ENCODE data around the gene ZNF487.

Gene ZNF487

DNA sequence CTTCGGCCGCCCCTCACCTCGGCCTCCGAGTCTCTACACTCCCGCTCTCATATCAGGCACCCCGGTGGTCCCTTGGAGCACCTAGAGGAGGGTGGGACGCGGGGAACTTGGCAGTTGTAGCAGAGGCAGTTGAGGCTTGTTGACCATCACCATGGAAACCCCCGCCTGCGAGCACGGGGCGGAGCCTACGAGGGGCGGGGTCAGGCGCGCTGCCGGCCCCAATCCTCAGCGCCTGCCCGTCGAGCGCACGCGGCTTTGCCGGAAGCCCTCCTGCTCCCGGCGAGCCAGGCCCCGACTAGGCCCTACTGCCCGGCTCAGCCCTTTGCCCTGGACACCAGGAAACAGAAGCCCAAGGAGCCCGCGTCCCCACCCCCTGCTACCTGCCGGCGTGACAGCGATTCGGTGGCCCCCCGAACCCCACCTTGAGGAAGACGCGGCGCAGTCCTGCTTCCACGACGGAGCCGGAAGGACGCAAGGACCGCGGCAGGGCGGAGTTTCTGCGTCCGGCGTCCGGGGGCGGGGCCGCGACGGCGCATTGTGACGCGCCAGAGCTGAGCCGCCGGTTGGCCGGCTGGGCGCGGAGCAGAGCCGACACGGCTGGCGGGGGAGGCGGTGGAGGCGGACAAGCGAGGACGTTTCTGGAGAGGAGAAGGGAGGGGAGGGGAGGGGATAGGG is 28.1 kb upstream of the ZNF487 start, which contains the start of gene HNRNPF:
Gene HNRNPF, minus strand, starts transcription at position 477 of the 675 bp plus-strand sequence. CDS start 21,302 bp downstream, outside the sequence.
- peak within 1 kb of the TSS; percentile 97 to 100 (median 99) for H3K9ac ChIP-seq
- H3K27ac ChIP-seq, result peak within 1 kb of the TSS; percentile 95 to 100 (median 99)
- H3K4me1 ChIP-seq, result peaks cover 33 to 57% (median 43%) of the 10 kb centered on the region in 10 experiments
- 0 out of 22 replicates have a peak, but pooled peaks cover 0 to 3% (median 0%) of the 10 kb centered on the region in 11 experiments for H3K9me3 ChIP-seq (replicated peaks in 1 of 11)
- H4K20me1 ChIP-seq, result peaks cover 32 to 46% (median 36%) of the 10 kb centered on the region in 11 experiments
- peak within 1 kb of the TSS; percentile 76 to 95 (median 86) for H3K4me3 ChIP-seq
- peaks cover 3 to 33% (median 18%) of the 10 kb centered on the region in 11 experiments for H3K36me3 ChIP-seq
- no peaks in the 10 kb centered on the region for H3K27me3 ChIP-seq
- H3K4me2 ChIP-seq, result peak within 1 kb of the TSS; percentile 90 to 100 (median 96)
- no peak for TF ChIP-seq Cebpa-rat (IDR thresholded peaks at IDR 0.05)

DNA sequence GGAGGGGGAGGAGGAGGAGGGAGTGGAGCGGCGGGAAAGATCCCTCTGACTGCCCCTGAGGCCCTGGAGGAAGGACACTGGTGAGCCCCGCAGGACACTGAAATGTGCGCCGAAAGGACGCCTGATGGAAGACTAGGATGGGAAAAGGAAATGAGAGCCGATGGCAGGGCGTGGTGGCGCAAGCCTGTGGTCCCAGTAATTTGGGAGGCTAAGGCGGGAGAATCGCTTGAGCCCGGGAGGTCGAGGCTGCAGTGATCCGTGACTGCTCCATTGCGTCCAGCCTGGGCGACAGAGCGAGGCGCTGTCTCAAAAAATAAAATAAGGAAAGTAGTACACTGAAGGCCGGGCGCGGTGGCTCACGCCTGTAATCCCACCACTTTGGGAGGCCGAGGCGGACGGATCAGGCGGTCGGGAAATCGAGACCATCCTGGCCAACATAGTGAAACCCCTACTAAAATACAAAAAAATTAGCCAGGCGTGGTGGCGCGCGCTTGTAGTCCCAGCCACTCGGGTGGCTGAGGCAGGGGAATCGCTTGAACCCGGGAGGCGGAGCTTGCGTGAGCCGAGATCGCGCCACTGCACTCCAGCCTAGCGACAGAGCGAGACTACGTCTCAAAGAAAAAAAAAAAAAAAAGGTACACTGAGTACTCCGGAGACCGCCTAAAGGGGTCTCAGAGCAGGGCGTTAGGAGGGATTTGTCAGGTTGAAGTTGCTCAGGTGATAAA is 27.4 kb upstream of the ZNF487 start:
- H3K4me1 ChIP-seq, result peaks cover 26 to 54% (median 36%) of the 10 kb centered on the region in 10 experiments
- peak overlapping the region; percentile 76 to 95 (median 86) for H3K4me3 ChIP-seq
- peak overlapping the region; percentile 78 to 100 (median 99) for H3K9ac ChIP-seq
- peaks cover 0 to 26% (median 13%) of the 10 kb centered on the region in 11 experiments; a peak in 11 of 22 replicates for H3K36me3 ChIP-seq
- peak overlapping the region; percentile 69 to 89 (median 85) for H3K4me2 ChIP-seq
- 0 out of 22 replicates have a peak, but pooled peaks of 1 of the 11 experiments have one; percentile 10 for TF ChIP-seq Cebpa-rat (IDR thresholded peaks at IDR 0.05)
- 0 out of 22 replicates have a peak, but pooled peaks cover 0 to 3% (median 0%) of the 10 kb centered on the region in 11 experiments for H3K9me3 ChIP-seq (replicated peaks in 1 of 11)
- no peaks in the 10 kb centered on the region for H3K27me3 ChIP-seq
- H4K20me1 ChIP-seq, result peaks cover 25 to 39% (median 29%) of the 10 kb centered on the region in 11 experiments
- peak overlapping the region; percentile 77 to 100 (median 99) for H3K27ac ChIP-seq

DNA sequence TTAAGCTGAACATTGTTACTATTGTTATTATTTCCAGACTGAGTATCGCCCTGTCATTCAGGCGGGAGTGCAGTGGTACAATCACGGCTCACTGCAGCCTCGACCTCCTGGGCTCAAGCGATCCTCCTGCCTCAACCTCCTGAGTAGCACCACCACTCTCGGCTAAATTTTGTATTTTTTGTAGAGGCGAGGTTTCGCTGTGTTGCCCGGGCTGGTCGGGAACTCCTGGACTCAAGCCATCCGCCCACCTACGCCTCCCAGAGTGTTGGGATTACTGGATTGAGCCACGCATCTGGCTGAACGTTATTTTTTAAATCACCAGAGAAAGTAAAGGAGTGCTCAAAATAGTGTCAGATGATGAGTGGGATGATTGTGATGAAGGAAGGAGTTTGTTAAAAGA is 26.6 kb upstream of the ZNF487 start:
- Histone ChIP-seq H3K27ac (peak overlapping the region; percentile 77 to 100 (median 99)), H3K4me2 (peak overlapping the region; percentile 69 to 89 (median 85)), H3K27me3 (no peaks in the 10 kb centered on the region), H3K4me3 (peak overlapping the region in 9 of 10 experiments; percentile 76 to 95 (median 87); a peak in 14 of 20 replicates), H3K9ac (peak overlapping the region; percentile 78 to 100 (median 99); a peak in 21 of 22 replicates), H4K20me1 (peaks cover 17 to 31% (median 21%) of the 10 kb centered on the region in 11 experiments; a peak in 21 of 22 replicates), H3K36me3 (peaks cover 0 to 18% (median 11%) of the 10 kb centered on the region in 11 experiments; a peak in 11 of 22 replicates), H3K4me1 (peaks cover 22 to 53% (median 28%) of the 10 kb centered on the region in 10 experiments), H3K9me3 (replicated peaks in 1 of 11) (0 out of 22 replicates have a peak, but pooled peaks cover 0 to 3% (median 0%) of the 10 kb centered on the region in 11 experiments)
- TF ChIP-seq Cebpa-rat (IDR thresholded peaks at IDR 0.05), result no peak

DNA sequence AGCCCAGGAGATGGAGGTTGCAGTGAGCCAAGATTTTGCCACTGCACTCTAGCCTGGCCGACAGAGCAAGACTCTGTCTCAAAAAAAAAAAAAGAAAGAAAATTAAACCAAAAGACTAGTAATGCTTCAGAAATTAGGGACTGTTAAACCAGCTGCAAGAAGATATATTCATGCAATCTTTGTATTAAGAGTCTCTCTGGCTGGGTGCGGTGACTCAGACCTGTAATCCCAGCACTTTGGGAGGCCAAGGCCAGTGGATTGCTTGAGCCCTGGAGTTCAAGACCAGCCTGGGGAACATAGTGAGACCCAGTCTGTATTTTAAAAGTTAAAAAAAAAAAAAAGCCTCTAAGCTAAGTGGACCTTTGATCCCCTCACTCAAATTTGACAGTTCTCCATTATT is 25.4 kb upstream of the ZNF487 start:
- 0 out of 22 replicates have a peak, but pooled peaks cover 0 to 3% (median 0%) of the 10 kb centered on the region in 11 experiments for H3K9me3 ChIP-seq (replicated peaks in 1 of 11)
- peaks cover 0 to 6% (median 2%) of the 10 kb centered on the region in 11 experiments; a peak in 9 of 22 replicates for H3K36me3 ChIP-seq
- TF ChIP-seq Cebpa-rat (IDR thresholded peaks at IDR 0.05), result no peak
- H3K4me3 ChIP-seq, result no peak overlapping the region
- H3K9ac ChIP-seq, result peak overlapping the region in 1 of 11 experiments; percentile 0; a peak in 1 of 22 replicates
- peaks cover 6 to 19% (median 9%) of the 10 kb centered on the region in 11 experiments; a peak in 21 of 22 replicates for H4K20me1 ChIP-seq
- no peaks in the 10 kb centered on the region for H3K27me3 ChIP-seq
- H3K27ac ChIP-seq, result peak overlapping the region in 3 of 11 experiments; percentile 12 to 99 (median 44); a peak in 4 of 22 replicates
- H3K4me2 ChIP-seq, result 0 out of 22 replicates have a peak overlapping the region, but pooled peaks of 1 of the 11 experiments have one; percentile 3
- H3K4me1 ChIP-seq, result peaks cover 16 to 58% (median 26%) of the 10 kb centered on the region in 10 experiments

DNA sequence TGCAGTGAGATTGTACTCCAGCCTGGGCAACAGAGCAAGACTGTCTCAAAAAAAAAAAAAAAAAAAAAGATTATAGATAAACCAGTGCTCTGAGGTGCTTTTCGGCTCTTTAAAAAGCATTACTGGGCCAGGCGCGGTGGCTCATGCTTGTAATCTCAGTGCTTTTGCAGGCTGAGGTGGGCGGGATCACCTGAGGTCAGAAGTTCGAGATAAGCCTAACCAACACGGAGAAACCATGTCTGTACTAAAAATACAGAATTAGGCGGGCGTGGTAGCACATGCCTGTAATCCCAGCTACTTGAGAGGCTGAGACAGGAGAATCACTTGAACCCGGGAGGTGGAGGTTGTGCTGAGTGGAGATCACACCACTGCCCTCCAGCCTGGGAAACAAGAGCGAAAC is 21.4 kb upstream of the ZNF487 start:
- Histone ChIP-seq H3K4me1 (peaks cover 35 to 83% (median 46%) of the 10 kb centered on the region in 10 experiments), H3K27ac (peak overlapping the region in 7 of 11 experiments; percentile 2 to 98 (median 52); a peak in 10 of 22 replicates), H3K36me3 (no peaks in the 10 kb centered on the region), H3K9me3 (replicated peaks in 1 of 11) (peaks cover 0 to 19% (median 17%) of the 10 kb centered on the region in 11 experiments; a peak in 18 of 22 replicates), H3K27me3 (no peaks in the 10 kb centered on the region), H3K4me2 (peak overlapping the region in 3 of 11 experiments; percentile 9 to 18 (median 14); a peak in 1 of 22 replicates), H4K20me1 (no peaks in the 10 kb centered on the region), H3K4me3 (no peak overlapping the region), H3K9ac (no peak overlapping the region)
- no peak for TF ChIP-seq Cebpa-rat (IDR thresholded peaks at IDR 0.05)

DNA sequence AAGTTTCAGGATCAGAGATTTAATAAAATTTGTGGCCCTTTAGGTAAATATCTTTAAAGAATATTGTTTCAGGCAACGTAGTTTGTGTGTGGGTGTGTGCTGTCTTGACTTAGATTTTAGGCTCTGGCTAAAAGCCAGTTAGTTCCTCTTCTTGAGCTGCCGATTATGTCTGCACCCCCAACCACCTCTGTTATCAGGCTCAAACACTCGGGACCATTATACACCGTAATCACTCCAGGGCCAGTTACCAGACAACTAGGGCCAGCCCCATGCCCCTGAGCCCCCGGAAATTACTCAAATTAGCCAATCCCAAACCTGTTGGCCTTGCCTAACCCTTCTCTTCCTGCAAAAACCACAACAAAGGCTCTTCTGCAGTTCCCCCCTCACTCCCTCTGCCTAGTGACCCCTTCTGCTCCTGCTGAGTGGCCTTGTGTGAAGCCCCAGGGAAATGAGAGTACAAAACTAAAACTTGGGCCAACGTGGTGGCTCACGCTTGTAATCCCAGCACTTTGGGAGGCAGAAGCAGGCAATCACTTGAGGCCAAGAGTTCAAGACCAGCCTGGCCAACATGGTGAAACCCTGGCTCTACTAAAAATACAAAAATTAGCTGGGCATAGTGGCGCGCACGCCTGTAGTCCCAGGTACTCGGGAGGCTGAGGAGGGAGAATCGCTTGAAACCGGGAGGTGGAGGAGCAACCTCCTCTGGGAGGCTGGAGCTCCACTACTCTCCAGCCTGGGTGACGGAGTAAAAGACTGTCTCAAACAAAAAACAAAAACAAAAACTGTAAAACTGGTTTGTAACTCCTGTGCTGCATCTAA is 18.8 kb upstream of the ZNF487 start:
- H3K4me3 ChIP-seq, result peak overlapping the region in 7 of 10 experiments; percentile 18 to 57 (median 21); a peak in 9 of 20 replicates
- H3K9me3 ChIP-seq (replicated peaks in 1 of 11), result peaks cover 0 to 19% (median 17%) of the 10 kb centered on the region in 11 experiments; a peak in 18 of 22 replicates
- peak overlapping the region; percentile 65 to 99 (median 96); a peak in 21 of 22 replicates for H3K27ac ChIP-seq
- peak in 9 of 11 experiments; percentile 77 to 98 (median 94); a peak in 17 of 22 replicates for TF ChIP-seq Cebpa-rat (IDR thresholded peaks at IDR 0.05)
- no peaks in the 10 kb centered on the region for H3K27me3 ChIP-seq
- no peaks in the 10 kb centered on the region for H4K20me1 ChIP-seq
- no peaks in the 10 kb centered on the region for H3K36me3 ChIP-seq
- peak overlapping the region; percentile 69 to 91 (median 84) for H3K4me2 ChIP-seq
- peaks cover 45 to 81% (median 52%) of the 10 kb centered on the region in 10 experiments for H3K4me1 ChIP-seq
- H3K9ac ChIP-seq, result peak overlapping the region; percentile 63 to 94 (median 79); a peak in 21 of 22 replicates

DNA sequence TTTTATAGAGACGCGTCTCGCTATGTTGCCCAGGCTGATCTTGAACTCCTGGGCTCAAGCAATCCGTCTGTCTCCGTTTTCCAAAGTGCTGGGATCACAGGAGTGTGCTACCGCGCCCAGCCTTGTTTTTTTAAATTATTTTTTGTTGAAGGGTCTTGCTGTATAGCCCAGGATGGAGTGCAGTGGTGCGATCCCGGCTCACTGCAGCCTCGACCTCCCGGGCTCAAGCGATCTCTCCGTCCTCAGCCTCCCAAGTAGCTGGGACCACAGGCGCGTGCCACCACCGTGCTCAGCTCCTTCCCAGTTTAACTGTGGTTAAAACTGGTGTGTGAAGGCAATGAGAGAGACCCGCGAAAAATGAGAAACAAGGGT is 16.9 kb upstream of the ZNF487 start:
- Histone ChIP-seq H3K36me3 (no peaks in the 10 kb centered on the region), H4K20me1 (no peaks in the 10 kb centered on the region), H3K4me3 (peak overlapping the region; percentile 44 to 68 (median 58)), H3K27me3 (no peaks in the 10 kb centered on the region), H3K4me2 (peak overlapping the region; percentile 81 to 93 (median 86)), H3K4me1 (peaks cover 46 to 76% (median 61%) of the 10 kb centered on the region in 10 experiments), H3K9me3 (replicated peaks in 1 of 11) (peaks cover 0 to 26% (median 17%) of the 10 kb centered on the region in 11 experiments; a peak in 18 of 22 replicates), H3K27ac (peak overlapping the region; percentile 90 to 99 (median 96)), H3K9ac (peak overlapping the region; percentile 87 to 96 (median 90))
- TF ChIP-seq Cebpa-rat (IDR thresholded peaks at IDR 0.05), result no peak
